GM19438 (cell line): ENCODE measurements around the gene TBC1D5.

Source experiments
- ATAC-seq: cut with Tn5 transposase; IDR thresholded peaks from one replicate; pipeline ENCODE4 v1.9.1; 2021; ENCODE audit warnings: low read depth; ENCODE audit not compliant: unreplicated experiment

TBC1D5 gene

GRCh38 chr3:17322106-17322793 lies 420.2 kb downstream of the TBC1D5 start:
- no peak for ATAC-seq

DNA sequence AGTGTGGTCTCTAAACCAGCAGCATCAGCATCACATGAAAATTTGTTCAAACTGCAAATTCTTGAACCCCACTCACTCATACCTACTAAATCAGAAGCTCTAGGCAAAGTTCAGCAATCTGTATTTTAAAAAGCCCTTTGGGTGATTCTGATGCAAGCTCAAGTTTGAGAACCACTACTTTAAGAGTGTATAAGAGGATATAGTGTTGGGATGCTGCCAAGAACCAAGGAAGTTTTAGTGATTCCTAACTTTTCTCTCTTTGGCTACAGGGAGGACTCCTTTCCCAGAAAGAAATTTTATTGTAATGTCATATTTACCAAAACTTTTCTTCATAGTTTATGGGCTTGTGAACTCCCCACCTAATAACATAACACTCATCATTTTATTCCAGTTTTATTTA lies 422.2 kb downstream of the TBC1D5 start:
- no peak for ATAC-seq

DNA sequence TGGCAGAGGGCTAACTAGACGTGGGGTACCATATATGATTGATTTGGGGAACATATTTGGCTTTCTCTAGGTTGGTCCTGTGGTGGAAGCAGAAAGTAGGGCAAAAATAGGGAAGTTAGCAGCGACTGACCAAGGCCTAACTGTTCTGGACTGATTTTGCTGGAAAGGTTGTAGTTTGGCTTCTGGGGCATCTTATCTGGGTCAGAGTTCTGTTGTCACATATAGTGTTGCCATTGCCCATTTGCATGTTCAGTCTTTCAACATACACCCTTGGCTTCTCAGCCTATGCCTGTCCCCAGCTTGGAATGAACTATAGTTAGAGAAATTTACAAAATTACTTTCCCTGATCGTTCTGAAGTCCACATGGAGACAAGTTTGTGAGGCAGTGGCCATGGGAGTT lies 426.5 kb downstream of the TBC1D5 start:
- ATAC-seq, result no peak

GRCh38 chr3:17314171-17314570 lies 428.3 kb downstream of the TBC1D5 start:
- no peak for ATAC-seq

GRCh38 chr3:17313746-17314145 lies 428.7 kb downstream of the TBC1D5 start:
- ATAC-seq, result no peak

- no peak for ATAC-seq
These were observed 431.4 kb downstream of the TBC1D5 start for GRCh38 chr3:17310983-17311382.

GRCh38 chr3:17307887-17308286 lies 434.5 kb downstream of the TBC1D5 start:
- no peak for ATAC-seq

- ATAC-seq, result no peak
These were observed 434.9 kb downstream of the TBC1D5 start for GRCh38 chr3:17307482-17307881.

DNA sequence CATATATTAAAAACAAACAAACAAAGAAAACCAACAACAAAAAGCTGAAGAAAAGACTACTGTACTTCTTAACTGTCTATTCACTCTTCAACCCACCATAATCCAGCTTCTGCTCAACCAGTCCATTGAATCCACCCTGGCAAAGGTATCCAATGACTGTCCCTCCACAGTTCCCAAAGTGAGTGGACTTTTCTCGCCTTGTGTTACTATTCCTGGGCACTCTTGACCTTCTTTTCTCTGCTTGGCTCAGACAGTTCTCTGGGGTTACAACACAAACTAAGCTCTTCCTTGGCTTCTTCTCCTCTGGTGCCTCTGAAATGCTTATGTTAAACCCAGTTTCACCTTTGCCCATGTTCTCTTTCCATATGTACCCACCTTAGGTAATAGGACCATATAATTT lies 437.5 kb downstream of the TBC1D5 start:
- no peak for ATAC-seq

- no peak for ATAC-seq
These were observed 439.7 kb downstream of the TBC1D5 start for GRCh38 chr3:17302774-17303173.

GRCh38 chr3:17302170-17302569 lies 440.3 kb downstream of the TBC1D5 start:
- ATAC-seq, result no peak

DNA sequence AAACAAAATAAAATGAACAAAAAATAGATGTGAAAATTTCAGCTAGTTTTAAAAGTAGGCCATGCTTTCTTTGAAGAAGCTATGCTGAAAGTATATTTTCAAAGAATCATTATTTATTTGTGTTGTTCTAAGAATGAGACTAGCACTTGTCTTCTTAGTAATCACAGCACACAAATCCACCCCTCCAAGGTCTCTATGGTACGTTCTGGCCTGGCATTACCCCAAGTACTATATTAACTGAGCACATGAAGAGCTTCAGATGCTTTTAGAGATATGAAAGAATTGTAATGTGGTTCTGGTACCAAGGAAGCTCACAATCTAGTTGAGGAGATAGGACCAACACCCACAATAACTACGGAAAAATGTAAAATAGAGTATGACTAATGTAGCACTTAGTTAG lies 441.2 kb downstream of the TBC1D5 start:
- ATAC-seq, result no peak

DNA sequence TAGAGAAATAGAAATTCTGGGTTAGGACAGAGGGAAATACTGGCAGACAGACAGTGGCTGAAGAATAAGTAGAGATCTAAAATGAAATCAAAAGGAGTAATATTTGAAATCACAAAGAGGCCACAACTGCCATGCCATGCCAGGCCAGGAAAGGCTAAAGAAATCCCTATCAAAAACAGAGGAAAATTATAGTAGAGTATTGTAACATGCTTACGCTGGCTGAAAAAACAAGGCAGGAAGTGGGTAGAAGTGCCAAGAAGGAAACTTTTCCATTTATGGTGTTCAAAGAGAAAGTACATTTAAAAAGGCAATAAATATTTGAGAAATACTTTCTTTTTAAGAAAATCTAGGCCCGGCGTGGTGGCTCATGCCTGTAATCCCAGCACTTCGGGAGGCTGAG lies 442.0 kb downstream of the TBC1D5 start:
- ATAC-seq, result no peak

DNA sequence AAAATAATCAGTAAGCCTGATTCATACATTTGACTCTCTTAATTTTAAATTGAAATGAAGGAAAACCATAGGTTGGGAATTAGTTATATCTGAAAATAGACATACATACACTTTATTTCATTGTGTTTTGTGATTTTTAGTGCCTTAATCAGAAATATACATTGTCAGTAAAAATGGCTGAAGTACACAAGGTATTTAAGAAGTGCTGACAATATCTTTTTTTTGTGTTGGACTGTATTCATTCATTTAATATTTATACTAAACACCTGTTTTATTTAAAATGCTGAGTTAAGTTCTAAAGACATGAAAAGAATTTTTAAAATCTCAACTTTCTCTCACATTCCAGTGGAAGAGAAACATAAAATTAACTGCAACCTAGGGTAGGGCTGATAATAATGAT lies 444.4 kb downstream of the TBC1D5 start:
- no peak for ATAC-seq

- ATAC-seq, result no peak
These were observed 449.9 kb downstream of the TBC1D5 start for GRCh38 chr3:17292556-17292955.

GRCh38 chr3:17290894-17291293 lies 451.5 kb downstream of the TBC1D5 start:
- ATAC-seq, result no peak

DNA sequence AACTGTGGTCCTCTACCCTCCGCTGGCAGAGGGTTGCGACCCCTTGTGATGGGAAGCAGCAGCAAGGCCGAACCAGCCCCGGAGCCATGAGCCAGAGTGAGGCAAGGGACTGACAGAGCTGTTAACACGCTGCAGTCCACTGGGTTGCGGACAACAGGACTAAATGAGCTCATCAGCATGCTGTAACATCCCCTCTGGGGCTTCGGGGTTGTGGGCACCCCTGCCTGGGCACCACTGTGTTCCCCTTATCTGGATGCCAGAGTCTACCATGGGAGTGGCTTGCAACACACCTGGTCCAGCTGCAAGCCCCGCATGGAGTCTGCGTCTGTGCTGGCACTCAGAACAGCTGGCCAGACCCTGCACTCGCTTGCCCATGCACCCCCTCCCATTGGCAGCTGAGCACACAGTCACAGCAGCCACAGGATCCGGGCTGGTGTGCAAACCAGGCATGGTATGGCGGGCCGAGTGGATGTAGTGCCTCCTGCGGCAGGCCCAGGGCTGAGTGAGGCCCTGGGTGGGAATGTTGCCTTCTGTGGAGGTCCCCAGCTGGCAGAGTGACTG lies 453.5 kb downstream of the TBC1D5 start:
- ATAC-seq, result no peak

DNA sequence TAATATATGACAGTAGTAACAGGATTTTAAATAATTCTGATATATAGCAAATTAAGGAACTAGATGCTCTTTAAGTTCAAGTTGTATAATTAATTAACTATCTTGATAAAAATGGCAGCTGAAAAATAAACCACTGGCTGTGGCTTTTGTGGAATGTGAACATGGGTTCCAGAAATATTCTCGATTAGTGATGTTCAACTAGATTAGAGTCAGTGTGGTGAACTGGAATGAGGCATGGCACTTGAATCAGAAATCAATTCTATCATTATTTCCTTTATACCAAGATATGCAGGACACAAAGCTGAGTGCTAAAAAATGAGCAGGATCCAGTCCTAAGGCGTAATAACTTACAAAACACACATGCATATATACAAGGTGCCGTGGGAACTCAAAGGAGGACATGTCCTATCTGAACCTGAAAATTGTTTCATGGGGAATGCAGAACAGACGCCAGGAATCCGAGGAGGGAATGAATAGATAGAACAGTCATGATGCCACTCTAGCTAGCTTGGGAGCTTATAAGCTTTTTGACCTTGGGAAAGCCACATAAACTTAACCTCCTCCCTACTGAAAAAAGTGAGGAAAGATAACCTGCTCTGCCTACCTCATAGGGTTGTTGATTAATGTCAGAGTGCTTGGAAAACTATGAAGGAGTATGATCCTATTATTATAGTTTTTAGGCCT lies 455.3 kb downstream of the TBC1D5 start:
- ATAC-seq, result no peak

DNA sequence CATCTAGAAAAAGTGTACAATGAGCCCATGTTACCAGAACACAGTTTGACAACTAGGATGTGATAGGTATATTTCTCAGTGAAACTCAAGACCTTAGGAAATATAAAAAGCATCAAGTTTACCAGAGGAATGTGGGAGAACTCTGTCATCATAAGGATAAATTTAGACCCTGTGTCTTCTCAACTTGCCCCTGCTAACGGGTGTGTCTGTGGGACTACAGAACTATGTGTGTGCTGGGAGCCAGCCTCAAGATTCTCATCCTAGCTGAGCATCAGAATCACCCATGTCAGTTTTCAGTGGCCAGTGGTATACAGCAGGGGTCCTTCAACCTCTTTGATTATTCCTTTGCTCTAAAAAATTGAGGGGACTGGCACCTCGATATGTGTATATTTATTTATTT lies 464.4 kb downstream of the TBC1D5 start:
- ATAC-seq, result no peak

DNA sequence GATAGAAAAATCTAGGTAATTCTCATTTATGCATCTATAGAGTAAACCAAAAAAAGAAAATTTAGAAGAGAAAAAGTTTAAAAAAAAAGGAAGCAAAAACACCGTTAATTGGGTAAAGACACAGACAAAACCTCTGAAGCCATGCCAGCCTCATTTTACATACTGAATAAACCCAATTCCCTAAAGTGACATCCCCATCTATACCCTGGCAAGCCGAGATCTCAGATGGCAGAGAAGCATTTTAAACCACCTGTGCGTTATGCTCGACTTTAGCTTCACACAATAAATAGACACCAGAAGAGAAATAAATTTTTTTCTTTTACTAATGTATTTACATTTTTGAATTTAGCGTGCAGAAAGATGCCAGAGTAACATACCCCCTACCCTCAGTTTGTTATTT lies 475.6 kb downstream of the TBC1D5 start:
- no peak for ATAC-seq

DNA sequence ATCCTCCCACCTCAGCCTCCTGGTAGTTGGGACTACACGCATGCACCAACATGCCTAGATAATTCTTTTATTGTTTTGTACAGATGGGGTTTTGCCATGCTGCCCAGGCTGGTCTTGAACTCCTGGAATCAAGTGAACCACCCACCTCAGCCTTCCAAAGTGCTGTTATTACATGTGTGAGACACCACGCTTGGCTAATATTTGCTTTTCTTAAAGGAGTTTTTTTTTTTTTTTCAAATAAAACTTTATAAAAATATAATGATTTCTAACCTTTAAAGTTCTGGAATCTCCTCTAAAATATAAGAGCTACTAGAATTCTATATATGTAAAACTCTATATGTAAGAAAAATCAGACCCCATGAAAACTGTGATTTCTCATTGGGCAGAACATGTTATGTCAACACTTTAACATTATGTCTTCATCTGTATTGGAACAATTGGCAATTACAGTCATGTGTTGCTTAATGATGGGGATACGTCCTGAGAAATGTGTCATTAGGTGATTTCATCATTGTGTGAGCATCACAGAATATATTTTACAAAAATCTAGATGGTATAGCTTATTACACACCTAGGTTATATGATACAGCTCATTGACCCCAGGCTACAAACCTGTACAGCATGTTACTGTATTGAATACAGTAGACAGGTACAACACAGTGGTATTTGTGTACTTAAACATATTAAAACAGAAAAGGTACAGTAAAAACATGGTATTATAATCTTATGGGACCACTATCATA lies 480.6 kb downstream of the TBC1D5 start:
- ATAC-seq, result no peak
